ENCODE results near the gene PEX10.

Gene PEX10

DNA sequence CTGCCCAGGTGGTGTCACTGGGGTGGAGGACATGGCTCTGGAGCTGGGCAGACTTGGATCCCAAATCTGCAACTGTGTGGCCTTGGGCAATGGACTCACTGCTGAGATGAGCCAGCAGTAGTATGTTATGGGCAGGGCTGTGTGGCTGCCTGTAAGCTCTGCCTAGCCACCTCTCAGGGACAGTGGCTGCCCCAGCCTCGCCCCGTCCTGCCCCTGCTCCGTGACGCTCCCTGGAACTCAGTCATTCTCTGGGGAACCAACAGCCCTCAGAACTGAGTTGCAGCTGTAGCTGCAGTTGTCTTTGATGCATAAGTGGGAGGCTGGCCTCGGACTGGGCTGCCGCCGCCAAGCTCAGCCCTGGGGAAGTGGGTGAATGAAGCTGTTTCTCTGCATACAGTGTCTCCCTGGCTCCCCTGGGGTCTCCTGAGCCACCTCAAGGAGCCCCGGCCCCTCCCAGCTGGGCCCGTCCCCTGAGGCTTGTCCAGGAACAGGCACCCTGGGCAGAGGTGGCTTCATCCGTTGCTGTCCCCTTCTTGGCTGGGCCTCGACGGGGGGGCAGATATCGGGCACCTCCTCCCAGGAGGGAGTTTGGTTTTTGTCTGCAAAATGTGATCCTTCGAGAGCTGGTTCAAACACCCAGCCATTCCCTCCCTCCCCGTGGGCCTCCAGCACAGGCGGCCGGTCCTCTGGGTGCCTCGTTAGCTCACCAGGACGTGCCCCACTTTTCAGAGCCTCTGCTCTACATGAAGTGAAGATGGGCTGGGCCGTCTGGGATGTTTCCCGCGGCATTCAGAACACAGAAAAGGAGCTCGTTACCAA is 37.5 kb upstream of the PEX10 start:
- Histone ChIP-seq H3K27me3 (replicated peaks; ENCODE audit: control insufficient read depth, insufficient read depth, low read length) (peaks cover 2% of the 10 kb centered on the region; the same call in 1 of the 2 replicates), H3K4me3 (replicated peaks; ENCODE audit: low read depth, low read length) (no peak overlapping the region), H3K36me3 (ENCODE audit: control insufficient read depth, insufficient read depth, low read length) (no peaks in the 10 kb centered on the region)
- no peak for TF ChIP-seq CTCF (IDR thresholded peaks at IDR 0.05; ENCODE audit: insufficient read depth, low read length, poor library complexity, severe bottlenecking)
- DNase-seq (ENCODE audit: extremely low read depth, insufficient read length), result no peak

DNA sequence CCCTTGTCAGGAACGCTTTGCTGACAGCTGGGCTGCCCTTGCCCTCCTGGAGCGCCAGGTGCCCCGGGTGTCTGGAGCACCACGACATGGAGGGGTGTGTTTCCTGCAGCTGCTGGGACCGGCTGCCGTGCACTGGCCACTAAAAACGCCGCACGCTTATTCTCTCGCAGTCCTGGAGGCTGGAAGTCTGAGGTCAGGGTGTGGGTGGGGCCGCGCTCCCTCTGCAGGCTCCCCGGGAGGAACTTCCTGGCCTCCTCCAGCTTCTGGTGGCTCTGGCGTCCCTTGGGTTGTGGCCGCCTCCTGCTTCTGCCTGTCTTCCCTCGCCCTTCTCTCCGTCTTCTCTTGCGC is 35.7 kb upstream of the PEX10 start:
- no peak overlapping the region for H3K4me3 ChIP-seq (replicated peaks; ENCODE audit: low read depth, low read length)

DNA sequence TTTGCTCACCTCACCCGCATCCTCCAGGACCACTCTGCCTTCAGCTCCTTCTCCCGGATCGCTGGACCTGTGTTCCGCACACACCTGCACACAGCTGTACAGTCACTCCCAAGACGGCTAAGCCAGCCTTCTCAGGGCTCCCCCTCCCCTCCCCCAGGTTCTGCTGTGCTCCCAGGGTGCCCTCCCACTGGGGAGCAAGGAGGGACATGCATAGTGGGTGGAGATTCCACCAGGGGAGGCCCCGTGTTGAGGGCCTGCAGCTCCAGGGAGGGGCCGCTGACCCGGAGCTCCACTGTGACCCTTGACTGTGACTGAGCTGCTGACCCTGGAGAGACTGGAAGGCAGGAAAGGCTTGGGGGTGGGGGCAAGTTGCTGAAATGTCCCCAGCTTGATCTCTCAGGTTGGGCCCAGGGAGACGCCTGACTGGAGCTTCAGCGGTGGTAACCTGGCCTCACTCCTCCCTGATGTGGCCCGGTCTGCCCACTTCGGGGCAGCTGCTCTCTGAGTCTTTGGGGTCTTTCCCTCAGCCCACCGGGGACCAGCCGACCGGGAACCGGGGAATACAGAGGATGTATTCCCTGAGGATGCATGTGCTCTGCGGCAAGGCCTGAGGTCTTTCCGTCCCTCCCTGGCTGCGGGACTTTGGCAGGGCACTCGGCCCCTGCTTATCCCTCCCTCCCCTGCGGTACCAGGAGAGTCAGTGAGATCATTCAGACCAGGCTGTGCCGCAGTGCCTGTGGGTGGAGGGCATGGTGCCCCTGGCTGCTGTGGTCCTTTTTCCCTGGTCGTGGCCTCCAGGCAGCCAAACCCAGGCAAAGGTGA is 35.1 kb upstream of the PEX10 start:
- peaks cover 2% of the 10 kb centered on the region; the same call in 1 of the 2 replicates for H3K27me3 ChIP-seq (replicated peaks; ENCODE audit: control insufficient read depth, insufficient read depth, low read length)
- H3K4me3 ChIP-seq (replicated peaks; ENCODE audit: low read depth, low read length), result no peak overlapping the region
- no peak for DNase-seq (ENCODE audit: extremely low read depth, insufficient read length)
- no peaks in the 10 kb centered on the region for H3K36me3 ChIP-seq (ENCODE audit: control insufficient read depth, insufficient read depth, low read length)
- no peak for TF ChIP-seq CTCF (IDR thresholded peaks at IDR 0.05; ENCODE audit: insufficient read depth, low read length, poor library complexity, severe bottlenecking)

More for the DNA sequence above, 35.7 kb upstream of the PEX10 start:
- DNase-seq (ENCODE audit: extremely low read depth, insufficient read length), result no peak
- H3K27me3 ChIP-seq (replicated peaks; ENCODE audit: control insufficient read depth, insufficient read depth, low read length), result peaks cover 2% of the 10 kb centered on the region; the same call in 1 of the 2 replicates
- no peaks in the 10 kb centered on the region for H3K36me3 ChIP-seq (ENCODE audit: control insufficient read depth, insufficient read depth, low read length)
- TF ChIP-seq CTCF (IDR thresholded peaks at IDR 0.05; ENCODE audit: insufficient read depth, low read length, poor library complexity, severe bottlenecking), result no peak

DNA sequence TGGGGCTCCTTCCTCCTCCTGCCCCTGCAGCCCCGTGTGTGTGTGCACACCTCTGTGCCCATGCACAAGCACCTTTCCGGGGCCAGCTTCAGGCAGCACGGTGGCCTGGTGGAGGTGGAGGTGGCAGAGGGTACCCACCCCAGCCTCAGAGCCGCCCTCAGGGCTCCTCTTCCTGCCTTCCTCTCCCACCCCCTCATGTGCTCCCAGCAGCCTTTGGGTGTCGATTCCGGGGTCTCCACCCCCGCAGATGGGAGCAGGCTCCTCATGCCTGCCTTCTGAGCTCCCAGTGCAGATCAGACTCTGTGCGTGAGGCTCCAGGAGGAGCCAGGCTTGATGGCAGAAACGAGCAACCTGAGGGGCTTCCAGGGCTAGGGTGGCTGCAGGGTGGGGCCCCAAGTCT is 34.5 kb upstream of the PEX10 start:
- Histone ChIP-seq H3K27me3 (replicated peaks; ENCODE audit: control insufficient read depth, insufficient read depth, low read length) (peaks cover 2% of the 10 kb centered on the region; the same call in 1 of the 2 replicates), H3K36me3 (ENCODE audit: control insufficient read depth, insufficient read depth, low read length) (no peaks in the 10 kb centered on the region), H3K4me3 (replicated peaks; ENCODE audit: low read depth, low read length) (no peak overlapping the region)
- DNase-seq (ENCODE audit: extremely low read depth, insufficient read length), result no peak
- TF ChIP-seq CTCF (IDR thresholded peaks at IDR 0.05; ENCODE audit: insufficient read depth, low read length, poor library complexity, severe bottlenecking), result no peak

DNA sequence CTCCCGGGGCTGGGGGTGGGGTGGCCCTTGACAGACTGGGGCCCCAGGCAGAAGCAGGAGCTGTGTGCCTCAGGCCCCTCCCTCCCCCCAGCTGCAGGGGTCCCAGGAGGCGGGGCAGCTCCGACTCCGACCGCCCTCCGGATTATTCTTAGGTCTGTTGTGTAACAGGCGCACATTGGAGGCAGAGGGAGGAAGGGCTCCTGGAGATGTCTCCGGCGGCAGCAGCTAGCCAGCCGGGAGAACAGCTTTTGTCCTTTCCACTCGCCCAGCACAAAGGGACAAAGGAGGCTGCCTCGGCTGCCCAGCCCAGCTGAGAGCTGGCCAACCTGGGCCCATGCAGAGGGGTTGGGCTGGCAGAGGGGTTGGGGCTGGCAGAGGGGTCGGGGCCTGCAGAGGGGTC is 34.0 kb upstream of the PEX10 start:
- Histone ChIP-seq H3K36me3 (ENCODE audit: control insufficient read depth, insufficient read depth, low read length) (no peaks in the 10 kb centered on the region), H3K27me3 (replicated peaks; ENCODE audit: control insufficient read depth, insufficient read depth, low read length) (peaks cover 2% of the 10 kb centered on the region; the same call in 1 of the 2 replicates), H3K4me3 (replicated peaks; ENCODE audit: low read depth, low read length) (no peak overlapping the region)
- no peak for DNase-seq (ENCODE audit: extremely low read depth, insufficient read length)
- no peak for TF ChIP-seq CTCF (IDR thresholded peaks at IDR 0.05; ENCODE audit: insufficient read depth, low read length, poor library complexity, severe bottlenecking)

Data from GM06990 (cell line).